Measurements from ENCODE around the gene PCDH12. TPM values are rescaled to one million over a fixed set of nuclear protein-coding genes. Genes with fewer than 3 reads are reported as not detected.

Gene PCDH12
- polyA plus RNA-seq (2013), result 1.2 TPM

DNA sequence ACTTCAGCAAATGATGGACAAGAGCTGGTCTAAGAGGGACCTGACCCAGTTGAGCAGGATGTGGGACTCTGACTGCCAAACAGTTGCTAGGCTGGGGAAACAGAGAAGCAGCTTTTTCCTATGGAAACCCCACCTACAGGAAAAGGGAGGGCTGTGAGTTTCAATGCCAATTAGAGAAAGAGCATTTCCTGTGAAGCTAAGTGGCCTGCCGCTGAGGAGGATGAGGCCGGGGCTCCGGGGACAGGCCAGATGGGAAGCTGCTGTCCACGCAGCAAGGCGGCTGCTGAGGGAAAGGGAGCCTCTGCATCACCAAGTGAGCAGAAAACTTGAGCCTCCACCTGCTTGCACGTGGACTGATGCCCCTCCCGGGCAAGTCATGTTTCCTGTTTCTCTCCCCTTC is at the start of gene PCDH12:
Gene PCDH12, minus strand, starts transcription at position 90 of the 400 bp plus-strand sequence. CDS start 351 bp downstream, outside the sequence.
- POLR2A ChIA-PET, result no interaction called here
- no peak within 1 kb of the TSS for H3K27ac ChIP-seq (ENCODE audit: insufficient read depth in 1 of 2, low read depth in 1 of 2, low read length in 2 of 2, poor library complexity in 1 of 2, severe bottlenecking in 2 of 2)
- H3K36me3 ChIP-seq (ENCODE audit: control insufficient read depth in 4 of 4, insufficient read depth in 4 of 4, low read length in 3 of 4), result no peaks in the 10 kb centered on the region
- peaks cover 14 to 57% (median 47%) of the 10 kb centered on the region in 4 experiments for H3K4me1 ChIP-seq (ENCODE audit: control extremely low read depth in 1 of 4, control insufficient read depth in 4 of 4, insufficient read depth in 4 of 4, low read length in 3 of 4)
- peak within 1 kb of the TSS in 2 of 7 experiments; percentile 9 to 45 for H3K4me3 ChIP-seq (ENCODE audit: control insufficient read depth in 1 of 7, extremely low read depth in 1 of 7, insufficient read depth in 4 of 7, low read depth in 2 of 7, low read length in 6 of 7)
- no peaks in the 10 kb centered on the region for H3K9me3 ChIP-seq (ENCODE audit: control extremely low read depth in 1 of 5, control insufficient read depth in 4 of 5, insufficient read depth in 2 of 5, low read depth in 1 of 5, low read length in 4 of 5)
- peak in 2 of 3 donors; percentile 32 to 43 for DNase-seq
- 0% methylated on average over 6 of the region's 7 CpGs for WGBS (ENCODE audit: insufficient coverage)
- CTCF ChIA-PET, result interaction anchor here (1.0 to 9.8 kb wide), 11 partner anchors 8 to 281 kb away, joined by 3 to 154 read pairs (median 7); partner anchors contain the start of gene RNF14
- no peaks in the 10 kb centered on the region for H3K27me3 ChIP-seq (replicated peaks in 2 of 5; ENCODE audit: control insufficient read depth in 4 of 5, insufficient read depth in 5 of 5, low read length in 4 of 5)

GRCh38 chr5:142007237-142007544 is 49.2 kb upstream of the PCDH12 start:
- DNase-seq, result no peak
- Histone ChIP-seq H3K4me1 (ENCODE audit: control extremely low read depth in 1 of 4, control insufficient read depth in 4 of 4, insufficient read depth in 4 of 4, low read length in 3 of 4) (peaks cover 0 to 18% (median 8%) of the 10 kb centered on the region in 4 experiments), H3K27ac (ENCODE audit: insufficient read depth in 1 of 2, low read depth in 1 of 2, low read length in 2 of 2, poor library complexity in 1 of 2, severe bottlenecking in 2 of 2) (no peak overlapping the region), H3K9me3 (ENCODE audit: control extremely low read depth in 1 of 5, control insufficient read depth in 4 of 5, insufficient read depth in 2 of 5, low read depth in 1 of 5, low read length in 4 of 5) (no peaks in the 10 kb centered on the region), H3K4me3 (ENCODE audit: control insufficient read depth in 1 of 7, extremely low read depth in 1 of 7, insufficient read depth in 4 of 7, low read depth in 2 of 7, low read length in 6 of 7) (no peak overlapping the region), H3K27me3 (replicated peaks in 2 of 5; ENCODE audit: control insufficient read depth in 4 of 5, insufficient read depth in 5 of 5, low read length in 4 of 5) (peaks cover 0 to 26% (median 6%) of the 10 kb centered on the region in 5 experiments), H3K36me3 (ENCODE audit: control insufficient read depth in 4 of 4, insufficient read depth in 4 of 4, low read length in 3 of 4) (peaks cover 0 to 25% (median 4%) of the 10 kb centered on the region in 4 experiments)
- ChIA-PET CTCF (interaction anchor here (1.4 to 1.8 kb wide), 2 partner anchors 9 to 16 kb away, joined by 6 read pairs; no protein-coding TSS in a partner anchor), POLR2A (no interaction called here)
- WGBS (ENCODE audit: insufficient coverage), result no CpG with 5 or more reads among the region's 1 CpG

DNA sequence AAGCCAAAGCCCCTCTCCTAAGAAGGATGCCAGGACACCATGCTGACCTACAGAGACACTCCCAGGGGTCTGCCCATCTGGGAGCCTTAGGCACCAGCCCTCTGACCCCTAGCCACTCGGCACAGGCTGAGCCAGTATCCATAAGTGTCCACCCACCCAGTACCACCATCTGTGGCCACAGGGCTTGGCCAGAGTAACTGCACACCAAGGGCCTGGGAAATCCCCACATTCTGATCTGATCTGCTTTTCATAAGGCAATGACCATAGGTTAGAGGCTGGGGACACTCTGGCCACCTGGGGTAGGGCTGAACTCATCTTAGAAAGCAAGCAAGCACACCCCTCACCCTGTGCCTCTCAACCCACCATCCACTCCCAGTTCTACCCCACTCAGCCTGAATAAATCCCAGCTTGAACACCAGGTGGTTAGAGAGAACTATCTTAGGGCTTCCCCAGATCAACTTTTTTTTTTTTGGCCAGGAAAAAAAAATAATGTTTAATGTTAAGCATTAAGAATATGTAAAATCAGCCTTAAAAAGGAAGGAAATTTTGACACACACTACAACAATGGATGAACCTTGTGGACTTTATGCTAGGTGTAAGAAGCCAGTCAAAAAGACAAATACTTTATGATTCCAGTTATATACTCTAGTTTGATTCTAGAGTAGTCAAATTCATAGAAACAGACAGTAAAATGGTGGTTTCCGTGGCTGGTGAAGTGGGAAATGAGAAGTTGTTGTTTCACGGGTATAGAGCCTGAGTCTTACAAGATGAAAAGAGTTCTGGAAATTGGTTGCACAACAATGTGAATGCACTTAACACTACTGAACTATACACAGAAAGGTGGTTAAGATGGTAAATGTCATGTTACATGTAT is 48.6 kb upstream of the PCDH12 start:
- H3K27ac ChIP-seq (ENCODE audit: insufficient read depth in 1 of 2, low read depth in 1 of 2, low read length in 2 of 2, poor library complexity in 1 of 2, severe bottlenecking in 2 of 2), result no peak overlapping the region
- no CpG with 5 or more reads among the region's 3 CpGs for WGBS (ENCODE audit: insufficient coverage)
- POLR2A ChIA-PET, result no interaction called here
- peaks cover 0 to 17% (median 7%) of the 10 kb centered on the region in 4 experiments for H3K4me1 ChIP-seq (ENCODE audit: control extremely low read depth in 1 of 4, control insufficient read depth in 4 of 4, insufficient read depth in 4 of 4, low read length in 3 of 4)
- peaks cover 0 to 21% (median 4%) of the 10 kb centered on the region in 5 experiments for H3K27me3 ChIP-seq (replicated peaks in 2 of 5; ENCODE audit: control insufficient read depth in 4 of 5, insufficient read depth in 5 of 5, low read length in 4 of 5)
- H3K9me3 ChIP-seq (ENCODE audit: control extremely low read depth in 1 of 5, control insufficient read depth in 4 of 5, insufficient read depth in 2 of 5, low read depth in 1 of 5, low read length in 4 of 5), result no peaks in the 10 kb centered on the region
- CTCF ChIA-PET, result interaction anchor here (1.1 to 1.8 kb wide), 3 partner anchors 8 to 139 kb away, joined by 3 to 6 read pairs (median 6); no protein-coding TSS in a partner anchor
- peaks cover 0 to 27% (median 4%) of the 10 kb centered on the region in 4 experiments for H3K36me3 ChIP-seq (ENCODE audit: control insufficient read depth in 4 of 4, insufficient read depth in 4 of 4, low read length in 3 of 4)
- peak in 2 of 3 donors; percentile 63 to 64 for DNase-seq
- H3K4me3 ChIP-seq (ENCODE audit: control insufficient read depth in 1 of 7, extremely low read depth in 1 of 7, insufficient read depth in 4 of 7, low read depth in 2 of 7, low read length in 6 of 7), result no peak overlapping the region

GRCh38 chr5:142003266-142003800 is 45.3 kb upstream of the PCDH12 start:
- CTCF ChIA-PET, result interaction anchor here (0.9 to 2.1 kb wide), 2 partner anchors 10 to 140 kb away, joined by 3 to 7 read pairs; no protein-coding TSS in a partner anchor
- POLR2A ChIA-PET, result no interaction called here
- Histone ChIP-seq H3K9me3 (ENCODE audit: control extremely low read depth in 1 of 5, control insufficient read depth in 4 of 5, insufficient read depth in 2 of 5, low read depth in 1 of 5, low read length in 4 of 5) (no peaks in the 10 kb centered on the region), H3K4me3 (ENCODE audit: control insufficient read depth in 1 of 7, extremely low read depth in 1 of 7, insufficient read depth in 4 of 7, low read depth in 2 of 7, low read length in 6 of 7) (no peak overlapping the region), H3K27ac (ENCODE audit: insufficient read depth in 1 of 2, low read depth in 1 of 2, low read length in 2 of 2, poor library complexity in 1 of 2, severe bottlenecking in 2 of 2) (no peak overlapping the region), H3K4me1 (ENCODE audit: control extremely low read depth in 1 of 4, control insufficient read depth in 4 of 4, insufficient read depth in 4 of 4, low read length in 3 of 4) (peaks cover 0 to 17% (median 7%) of the 10 kb centered on the region in 4 experiments), H3K27me3 (replicated peaks in 2 of 5; ENCODE audit: control insufficient read depth in 4 of 5, insufficient read depth in 5 of 5, low read length in 4 of 5) (peaks cover 0 to 15% (median 3%) of the 10 kb centered on the region in 5 experiments), H3K36me3 (ENCODE audit: control insufficient read depth in 4 of 4, insufficient read depth in 4 of 4, low read length in 3 of 4) (peaks cover 0 to 35% (median 8%) of the 10 kb centered on the region in 4 experiments)
- 94% methylated on average over 2 of the region's 2 CpGs for WGBS (ENCODE audit: insufficient coverage)
- no peak for DNase-seq

DNA sequence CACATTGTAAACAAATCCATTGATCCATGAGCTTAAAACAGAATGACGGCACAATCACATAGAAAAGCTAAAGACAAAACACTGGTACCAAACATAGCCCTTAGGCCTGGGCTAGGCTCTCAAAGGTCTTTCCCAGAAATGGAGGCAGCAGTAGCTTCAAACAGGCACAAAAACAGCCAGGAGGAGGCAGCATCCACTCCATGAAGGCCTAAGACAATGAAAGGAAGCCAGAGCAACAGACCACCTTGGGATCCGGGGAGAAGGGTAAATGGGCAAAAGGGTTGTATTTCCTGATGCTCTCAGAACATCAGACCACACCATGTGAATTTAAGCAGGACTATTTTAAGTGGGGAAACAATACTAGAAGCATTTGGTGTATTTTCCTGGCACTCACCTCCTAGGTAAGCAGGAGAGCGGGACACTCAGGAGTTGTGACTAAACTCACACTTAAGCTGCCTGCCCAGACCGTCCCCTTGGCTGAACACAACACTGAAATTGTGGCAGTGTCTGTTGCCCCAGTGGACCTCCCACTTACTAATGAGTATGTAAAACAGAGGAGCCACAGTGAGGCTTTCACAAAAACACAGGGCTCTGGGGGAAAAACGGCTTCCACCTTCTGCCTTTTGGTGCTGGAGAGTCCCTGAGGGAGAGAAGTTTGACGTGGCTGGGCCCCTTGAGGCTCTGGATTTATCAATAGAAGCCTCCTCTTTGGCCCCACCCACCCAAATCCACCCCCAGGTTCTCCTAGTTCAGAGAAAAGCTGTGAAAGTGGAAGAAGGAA is 42.9 kb upstream of the PCDH12 start:
- Histone ChIP-seq H3K27ac (ENCODE audit: insufficient read depth in 1 of 2, low read depth in 1 of 2, low read length in 2 of 2, poor library complexity in 1 of 2, severe bottlenecking in 2 of 2) (no peak overlapping the region), H3K4me1 (ENCODE audit: control extremely low read depth in 1 of 4, control insufficient read depth in 4 of 4, insufficient read depth in 4 of 4, low read length in 3 of 4) (peaks cover 0 to 7% (median 0%) of the 10 kb centered on the region in 4 experiments), H3K36me3 (ENCODE audit: control insufficient read depth in 4 of 4, insufficient read depth in 4 of 4, low read length in 3 of 4) (peaks cover 0 to 31% (median 8%) of the 10 kb centered on the region in 4 experiments), H3K4me3 (ENCODE audit: control insufficient read depth in 1 of 7, extremely low read depth in 1 of 7, insufficient read depth in 4 of 7, low read depth in 2 of 7, low read length in 6 of 7) (no peak overlapping the region), H3K9me3 (ENCODE audit: control extremely low read depth in 1 of 5, control insufficient read depth in 4 of 5, insufficient read depth in 2 of 5, low read depth in 1 of 5, low read length in 4 of 5) (no peaks in the 10 kb centered on the region), H3K27me3 (replicated peaks in 2 of 5; ENCODE audit: control insufficient read depth in 4 of 5, insufficient read depth in 5 of 5, low read length in 4 of 5) (peaks cover 0 to 7% (median 3%) of the 10 kb centered on the region in 5 experiments)
- POLR2A ChIA-PET, result no interaction called here
- WGBS (ENCODE audit: insufficient coverage), result 100% methylated on average over 3 of the region's 6 CpGs
- no peak for DNase-seq
- CTCF ChIA-PET, result interaction anchor here (0.8 to 3.2 kb wide), 6 partner anchors 10 to 151 kb away, joined by 3 to 20 read pairs (median 8); partner anchors contain the start of gene GNPDA1

DNA sequence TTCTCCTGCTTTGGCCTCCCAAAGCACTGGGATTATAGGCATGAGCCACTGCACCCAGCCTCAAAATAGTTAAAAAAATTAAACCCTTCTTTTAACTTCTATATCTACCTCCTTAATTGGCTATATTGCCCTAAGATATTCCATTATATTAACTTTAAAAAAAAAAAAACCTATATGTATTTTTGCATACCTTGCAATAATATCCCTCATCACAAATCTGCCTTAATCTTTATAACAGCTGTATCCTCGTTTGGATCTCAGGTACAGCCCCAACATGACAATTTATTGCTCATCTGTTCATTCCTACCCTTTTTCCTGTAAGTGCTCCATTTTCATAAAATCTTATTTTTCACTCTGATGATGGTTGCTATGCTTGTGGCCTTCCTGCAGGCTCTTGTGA is 42.2 kb upstream of the PCDH12 start:
- Histone ChIP-seq H3K9me3 (ENCODE audit: control extremely low read depth in 1 of 5, control insufficient read depth in 4 of 5, insufficient read depth in 2 of 5, low read depth in 1 of 5, low read length in 4 of 5) (no peaks in the 10 kb centered on the region), H3K4me1 (ENCODE audit: control extremely low read depth in 1 of 4, control insufficient read depth in 4 of 4, insufficient read depth in 4 of 4, low read length in 3 of 4) (peaks cover 0 to 7% (median 0%) of the 10 kb centered on the region in 4 experiments), H3K27me3 (replicated peaks in 2 of 5; ENCODE audit: control insufficient read depth in 4 of 5, insufficient read depth in 5 of 5, low read length in 4 of 5) (peaks cover 0 to 4% (median 0%) of the 10 kb centered on the region in 5 experiments), H3K36me3 (ENCODE audit: control insufficient read depth in 4 of 4, insufficient read depth in 4 of 4, low read length in 3 of 4) (peaks cover 0 to 28% (median 7%) of the 10 kb centered on the region in 4 experiments), H3K27ac (ENCODE audit: insufficient read depth in 1 of 2, low read depth in 1 of 2, low read length in 2 of 2, poor library complexity in 1 of 2, severe bottlenecking in 2 of 2) (no peak overlapping the region), H3K4me3 (ENCODE audit: control insufficient read depth in 1 of 7, extremely low read depth in 1 of 7, insufficient read depth in 4 of 7, low read depth in 2 of 7, low read length in 6 of 7) (no peak overlapping the region)
- 75% methylated on average over 1 of the region's 1 CpG for WGBS (ENCODE audit: insufficient coverage)
- POLR2A ChIA-PET, result no interaction called here
- CTCF ChIA-PET, result interaction anchor here (0.8 to 3.2 kb wide), 8 partner anchors 10 to 152 kb away, joined by 3 to 20 read pairs (median 6); partner anchors contain the start of gene GNPDA1
- DNase-seq, result no peak

Measured in common myeloid progenitor, CD34-positive (primary cell).